AG09309 (cell line): ENCODE measurements around the gene EXOC3L4.

Source experiments
- DNase-seq: peaks from one replicate; pipeline ENCODE4 v3.0.0-alpha.2; 2010; ENCODE audit warnings: low read depth
- H3K4me3 ChIP-seq: 2 replicates; pipeline ENCODE4 v1.5.1; 2011; ENCODE audit warnings: mild to moderate bottlenecking, low read depth, low read length, moderate library complexity; ENCODE audit not compliant: control insufficient read depth
- CTCF ChIP-seq: IDR thresholded peaks from 2 replicates; pipeline ENCODE4 v1.5.1; 2011; ENCODE audit warnings: mild to moderate bottlenecking, low read depth, low read length, inconsistent platforms; ENCODE audit not compliant: insufficient read depth, control insufficient read depth; ENCODE audit errors: missing control alignments

The EXOC3L4 gene

GRCh38 chr14:103128631-103129300 is 34.2 kb downstream of the EXOC3L4 start:
- no peak for TF ChIP-seq CTCF
- no peak overlapping the region for H3K4me3 ChIP-seq
- DNase-seq, result no peak

GRCh38 chr14:103129301-103130016 is 34.9 kb downstream of the EXOC3L4 start:
- no peak for DNase-seq
- no peak for TF ChIP-seq CTCF
- no peak overlapping the region for H3K4me3 ChIP-seq

GRCh38 chr14:103130017-103130764 is 35.7 kb downstream of the EXOC3L4 start:
- no peak for TF ChIP-seq CTCF
- H3K4me3 ChIP-seq, result no peak overlapping the region
- no peak for DNase-seq

- no peak for DNase-seq
- no peak for TF ChIP-seq CTCF
- no peak overlapping the region for H3K4me3 ChIP-seq
Measured at GRCh38 chr14:103130965-103131364, 36.4 kb downstream of the EXOC3L4 start.

GRCh38 chr14:103131580-103131979 is 37.1 kb downstream of the EXOC3L4 start:
- TF ChIP-seq CTCF, result no peak
- no peak overlapping the region for H3K4me3 ChIP-seq
- DNase-seq, result no peak

- no peak for DNase-seq
- no peak for TF ChIP-seq CTCF
- H3K4me3 ChIP-seq, result no peak overlapping the region
Measured at GRCh38 chr14:103132381-103133209, 38.1 kb downstream of the EXOC3L4 start.
